A673 (cell line): Measurements from ENCODE around the gene EGFL8. TPM values are rescaled to one million over a fixed set of nuclear protein-coding genes. Genes with fewer than 3 reads are reported as not detected.
A peak's percentile ranks its signal among the peaks of the same experiment; 100 is the strongest.

ENCODE experiments used
- BruUV-seq: library from RNA; stranded (reverse); fragments of 400-500 nt; replicated peaks from 2 replicates; lab custom pipeline; 2021; lab: Mats Ljungman, UMichigan
- CTCF ChIA-PET: fragments of 300-600 bp; sonication (Branson Sonifier 250); formaldehyde crosslinking; loops from one replicate; lab custom pipeline; 2022; ENCODE audit warnings: antibody characterized with exemption; lab: Charles Lee
- POLR2A ChIA-PET: fragments of 300-600 bp; sonication (Branson Sonifier 250); formaldehyde crosslinking; loops from one replicate; lab custom pipeline; 2022; ENCODE audit warnings: antibody characterized with exemption; ENCODE audit not compliant: low non-redundant PET; lab: Charles Lee
- DNase-seq: peaks from one replicate; pipeline ENCODE4 v3.0.0-alpha.2; 2015; ENCODE audit warnings: low spot score
- H3K27ac ChIP-seq: fragments of 200-600 bp; sonication (generic); 2 replicates; pipeline ENCODE4 v1.5.1; 2016; ENCODE audit warnings: mixed run types, low read depth, mild to moderate bottlenecking, mixed read lengths, antibody characterized with exemption, low read length; ENCODE audit not compliant: poor library complexity, severe bottlenecking
- H3K27me3 ChIP-seq: fragments of 200-600 bp; sonication (generic); replicated peaks from 2 replicates; pipeline ENCODE4 v1.6.1; 2017; ENCODE audit warnings: mixed run types, low read depth, mild to moderate bottlenecking, mixed read lengths, antibody characterized with exemption, low read length; ENCODE audit not compliant: insufficient read depth, poor library complexity
- H3K36me3 ChIP-seq: fragments of 200-600 bp; sonication (generic); 2 replicates; pipeline ENCODE4 v1.6.1; 2016; ENCODE audit warnings: mixed run types, mild to moderate bottlenecking, mixed read lengths, antibody characterized with exemption, low read length; ENCODE audit not compliant: insufficient read depth, poor library complexity, severe bottlenecking
- H3K4me1 ChIP-seq: fragments of 200-600 bp; sonication (generic); 2 replicates; pipeline ENCODE4 v1.6.1; 2017; ENCODE audit warnings: mixed run types, mild to moderate bottlenecking, mixed read lengths, antibody characterized with exemption, low read length; ENCODE audit not compliant: insufficient read depth, poor library complexity, severe bottlenecking
- H3K4me3 ChIP-seq: fragments of 200-600 bp; sonication (generic); 2 replicates; pipeline ENCODE4 v1.5.1; 2016; ENCODE audit warnings: low read depth, mixed run types, mild to moderate bottlenecking, mixed read lengths, low read length; ENCODE audit not compliant: poor library complexity, severe bottlenecking
- H3K9me3 ChIP-seq: fragments of 200-600 bp; sonication (generic); 2 replicates; pipeline ENCODE4 v1.6.1; 2016; ENCODE audit warnings: mixed run types, low read depth, mild to moderate bottlenecking, mixed read lengths, antibody characterized with exemption, low read length; ENCODE audit not compliant: poor library complexity, severe bottlenecking
- CTCF ChIP-seq: fragments of 300-800, 200-600 bp; sonication (generic); conservative IDR thresholded peaks from 2 replicates; pipeline ENCODE4 v1.5.1; 2017; ENCODE audit warnings: low read depth, mild to moderate bottlenecking, antibody characterized with exemption, low read length, moderate library complexity, mixed read lengths
- EZH2 ChIP-seq: fragments of 200-600 bp; sonication (generic); IDR thresholded peaks from 2 replicates; pipeline ENCODE4 v1.6.1; 2017; ENCODE audit warnings: borderline replicate concordance, low read depth, mild to moderate bottlenecking, mixed read lengths, antibody characterized with exemption, low read length; ENCODE audit not compliant: poor library complexity, severe bottlenecking
- intact Hi-C: fragments of 100-400 bp; cut with micrococcal nuclease; formaldehyde crosslinking; loops from one replicate; pipeline ENCODE4 v1.10.0; 2022; ENCODE audit not compliant: unreplicated experiment
- total RNA-seq: library from RNA; stranded (reverse); gene quantifications from 2 replicates; pipeline ENCODE4 v1.2.3, GENCODE V29; 2021

EGFL8 gene
- total RNA-seq, 1 experiment from 2014 or later, result 32.4 TPM

DNA sequence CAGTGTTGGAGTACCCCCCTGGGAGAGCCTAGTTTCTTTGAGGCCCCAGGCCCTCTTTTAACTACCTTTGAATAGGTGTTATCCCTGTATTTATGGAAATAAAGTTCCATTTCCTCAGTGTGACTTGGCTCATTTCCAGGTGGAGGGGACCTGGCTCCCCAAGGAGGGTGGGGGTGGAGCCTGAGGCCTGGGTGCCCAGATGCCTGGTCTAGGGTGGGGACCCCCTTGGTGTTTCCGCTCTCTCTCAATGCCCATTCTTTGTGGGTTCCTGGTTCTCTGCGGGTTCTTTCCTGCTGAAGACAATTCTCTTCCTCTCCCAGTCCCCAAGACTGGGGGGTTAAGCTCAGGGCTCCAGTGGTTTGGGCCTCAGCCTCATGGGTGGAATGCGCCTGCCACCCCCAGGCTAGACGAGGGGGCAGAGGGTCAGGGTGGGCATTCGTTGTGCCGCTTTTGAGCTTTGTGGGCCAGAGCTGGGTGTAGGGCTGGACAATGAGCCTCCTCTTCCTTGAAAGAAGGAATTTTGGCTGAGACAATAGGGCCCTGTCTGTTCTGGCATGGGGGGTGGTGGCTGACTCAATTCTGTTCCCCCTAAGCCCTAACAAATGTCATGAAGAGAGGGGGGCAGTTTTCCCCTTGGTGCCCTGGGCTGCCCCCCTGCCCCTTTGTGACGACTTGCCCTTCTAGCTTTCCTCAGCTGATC lies 686 bp upstream of the EGFL8 start:
- intact Hi-C loops, result no loop called here
- Histone ChIP-seq H3K9me3 (no peaks in the 10 kb centered on the region), H3K36me3 (peaks cover 23% of the 10 kb centered on the region), H3K4me1 (peaks cover 17% of the 10 kb centered on the region), H3K27me3 (no peaks in the 10 kb centered on the region), H3K4me3 (no peak overlapping the region), H3K27ac (peak overlapping the region; percentile 85)
- peak; percentile 75 for DNase-seq
- POLR2A ChIA-PET, result interaction anchor here (1.1 kb wide), 1 partner anchor 14 kb away, joined by 5 read pairs; the partner anchor contains the start of gene RNF5
- TF ChIP-seq CTCF (no peak), EZH2 (no peak)
- no TSS peak for BruUV-seq
- CTCF ChIA-PET, result interaction anchor here (0.6 kb wide), 1 partner anchor 27 kb away, joined by 3 read pairs; no protein-coding TSS in a partner anchor

DNA sequence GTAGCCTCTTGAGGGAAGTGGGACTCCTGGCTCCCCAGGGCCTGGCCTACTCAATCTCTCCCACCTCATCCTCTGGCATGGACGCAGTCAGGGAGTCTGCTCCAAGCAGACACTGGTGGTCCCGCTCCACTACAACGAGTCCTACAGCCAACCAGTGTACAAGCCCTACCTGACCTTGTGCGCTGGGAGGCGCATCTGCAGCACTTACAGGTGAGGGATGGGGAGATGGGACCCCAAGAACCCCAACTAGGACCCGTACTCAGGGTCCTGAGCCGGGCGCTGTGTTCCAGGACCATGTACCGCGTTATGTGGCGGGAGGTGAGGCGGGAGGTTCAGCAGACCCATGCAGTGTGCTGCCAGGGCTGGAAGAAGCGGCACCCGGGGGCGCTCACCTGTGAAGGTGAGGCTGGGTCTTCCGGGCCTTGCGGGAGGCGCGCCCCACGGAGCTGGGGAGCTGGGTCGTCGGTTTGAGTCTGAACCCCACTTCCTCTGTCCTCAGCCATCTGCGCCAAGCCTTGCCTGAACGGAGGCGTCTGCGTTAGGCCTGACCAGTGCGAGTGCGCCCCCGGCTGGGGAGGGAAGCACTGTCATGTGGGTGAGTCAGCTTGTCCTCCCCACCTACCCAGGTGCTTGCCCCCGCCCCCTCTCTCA lies 2.1 kb downstream of the EGFL8 start:
- H3K36me3 ChIP-seq, result peaks cover 47% of the 10 kb centered on the region
- CTCF ChIA-PET, result no interaction called here
- POLR2A ChIA-PET, result interaction anchor here (0.5 kb wide), 1 partner anchor 63 kb away, joined by 12 read pairs; no protein-coding TSS in a partner anchor
- no TSS peak for BruUV-seq
- no peak overlapping the region for H3K4me3 ChIP-seq
- TF ChIP-seq CTCF, result no peak
- no peak for TF ChIP-seq EZH2
- no peak for DNase-seq
- H3K9me3 ChIP-seq, result no peaks in the 10 kb centered on the region
- H3K27me3 ChIP-seq, result no peaks in the 10 kb centered on the region
- intact Hi-C loops, result no loop called here
- H3K4me1 ChIP-seq, result peaks cover 17% of the 10 kb centered on the region
- no peak overlapping the region for H3K27ac ChIP-seq

DNA sequence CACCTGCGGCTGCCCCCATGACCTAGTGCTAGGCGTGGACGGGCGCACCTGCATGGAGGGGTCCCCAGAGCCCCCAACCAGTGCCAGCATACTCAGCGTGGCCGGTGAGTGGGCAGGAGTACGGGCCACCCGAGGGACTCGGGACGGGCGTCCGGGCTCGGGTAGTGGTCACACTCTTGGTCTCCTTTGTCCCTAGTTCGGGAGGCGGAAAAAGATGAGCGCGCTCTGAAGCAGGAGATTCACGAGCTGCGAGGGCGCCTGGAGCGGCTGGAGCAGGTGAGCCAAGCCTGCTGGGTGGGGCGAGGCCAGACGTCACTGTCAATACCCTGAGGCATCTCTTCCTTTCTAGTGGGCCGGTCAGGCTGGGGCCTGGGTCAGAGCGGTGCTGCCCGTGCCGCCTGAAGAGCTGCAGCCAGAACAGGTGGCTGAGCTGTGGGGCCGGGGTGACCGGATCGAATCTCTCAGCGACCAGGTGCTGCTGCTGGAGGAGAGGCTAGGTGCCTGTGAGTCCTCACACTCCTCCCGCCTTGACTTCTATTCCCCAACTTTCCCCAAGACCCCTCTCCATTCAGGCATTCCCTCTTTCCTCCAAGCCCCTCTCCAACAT lies 2.9 kb downstream of the EGFL8 start:
- Histone ChIP-seq H3K36me3 (peaks cover 47% of the 10 kb centered on the region), H3K9me3 (no peaks in the 10 kb centered on the region), H3K27ac (no peak overlapping the region), H3K4me1 (peaks cover 17% of the 10 kb centered on the region), H3K27me3 (no peaks in the 10 kb centered on the region), H3K4me3 (no peak overlapping the region)
- BruUV-seq, result no TSS peak
- ChIA-PET CTCF (no interaction called here), POLR2A (interaction anchor here (0.5 kb wide), 1 partner anchor 63 kb away, joined by 12 read pairs; no protein-coding TSS in a partner anchor)
- no peak for DNase-seq
- TF ChIP-seq EZH2 (no peak), CTCF (no peak)
- intact Hi-C loops, result no loop called here
